OCI-LY7 (cell line): ENCODE measurements around the gene NTNG2.

ENCODE experiments used
- CTCF ChIP-seq: fragments of 200-600 bp; sonication (generic); conservative IDR thresholded peaks from 2 replicates; pipeline ENCODE4 v1.5.1; 2014; ENCODE audit warnings: mild to moderate bottlenecking, antibody characterized with exemption, low read length, moderate library complexity, mixed read lengths
- EZH2phosphoT487 ChIP-seq: fragments of 200-600 bp; sonication (generic); IDR thresholded peaks from 2 replicates; pipeline ENCODE4 v1.6.1; 2018; ENCODE audit warnings: low read depth, borderline replicate concordance, mild to moderate bottlenecking, mixed run types, antibody characterized with exemption, low read length, moderate library complexity, mixed read lengths

GRCh38 chr9:132162764-132163456 lies 1.1 kb downstream of the NTNG2 start:
- TF ChIP-seq CTCF (no peak), EZH2phosphoT487 (no peak)
